GM19463 (cell line): Measurements from ENCODE around the gene GRN.
"Not testable (repeated sequence)": the region's sequence is repeated elsewhere in the genome, so short reads cannot be mapped to it uniquely, and the experiment has no call there.

Source experiments
- ATAC-seq: cut with Tn5 transposase; IDR thresholded peaks from one replicate; pipeline ENCODE4 v1.9.1; 2021; ENCODE audit warnings: mild to moderate bottlenecking, moderate library complexity; ENCODE audit not compliant: unreplicated experiment

Gene GRN

GRCh38 chr17:44321246-44322120 is 23.6 kb upstream of the GRN start:
- no peak for ATAC-seq

GRCh38 chr17:44322236-44322895 is 22.7 kb upstream of the GRN start:
- ATAC-seq = no peak

- ATAC-seq = no peak
These were observed 21.6 kb upstream of the GRN start for GRCh38 chr17:44323359-44324091.

GRCh38 chr17:44324092-44324570 is 21.0 kb upstream of the GRN start:
- no peak for ATAC-seq

GRCh38 chr17:44324571-44325275 is 20.4 kb upstream of the GRN start, which contains the start of gene SLC25A39:
SLC25A39 (minus strand) TSS chr17:44324823; CDS start chr17:44323562, 1,261 bp downstream.
- ATAC-seq = peak; percentile 65

GRCh38 chr17:44326861-44327444 is 18.1 kb upstream of the GRN start:
- ATAC-seq = peak; percentile 53

- no peak for ATAC-seq
These were observed 17.2 kb upstream of the GRN start for GRCh38 chr17:44327715-44328449.

GRCh38 chr17:44329516-44329915 is 15.6 kb upstream of the GRN start:
- not testable (repeated sequence) for ATAC-seq

GRCh38 chr17:44330263-44330662 is 14.8 kb upstream of the GRN start:
- not testable (repeated sequence) for ATAC-seq

- ATAC-seq = no peak
These were observed 13.8 kb upstream of the GRN start for GRCh38 chr17:44331249-44331760.

- ATAC-seq = no peak
These were observed 11.7 kb upstream of the GRN start for GRCh38 chr17:44333371-44333770.

GRCh38 chr17:44334315-44334714 is 10.8 kb upstream of the GRN start:
- ATAC-seq = no peak

GRCh38 chr17:44334727-44335126 is 10.4 kb upstream of the GRN start:
- no peak for ATAC-seq

- ATAC-seq = no peak
These were observed 9.5 kb upstream of the GRN start for GRCh38 chr17:44335564-44335963.

GRCh38 chr17:44335968-44336367 is 9.1 kb upstream of the GRN start:
- ATAC-seq = no peak

GRCh38 chr17:44338702-44339101 is 6.4 kb upstream of the GRN start:
- ATAC-seq = no peak

- ATAC-seq = not testable (repeated sequence)
These were observed 4.5 kb upstream of the GRN start for GRCh38 chr17:44340553-44340952.

GRCh38 chr17:44343510-44344209 is 1.4 kb upstream of the GRN start:
- ATAC-seq = no peak
